WTC11 (cell line): Measurements from ENCODE around the gene TNIK. TPM values are rescaled to one million over a fixed set of nuclear protein-coding genes. Genes with fewer than 3 reads are reported as not detected.

Experiments
- ATAC-seq: fragments of 200-7000 bp; cut with Tn5 transposase; 2 replicates; pipeline ENCODE4 v1.10.0; 2021; ENCODE audit warnings: mild to moderate bottlenecking, moderate library complexity
- CTCF ChIA-PET: fragments of 300-600 bp; sonication (Branson Sonifier 250); formaldehyde crosslinking; loops from one replicate; lab custom pipeline; 2021; ENCODE audit warnings: antibody characterized with exemption; lab: Charles Lee
- POLR2A ChIA-PET: fragments of 350-600 bp; sonication (Branson Sonifier 250); formaldehyde crosslinking; loops from one replicate; lab custom pipeline; 2021; ENCODE audit warnings: antibody characterized with exemption; lab: Charles Lee
- DNase-seq: peaks from one replicate; pipeline ENCODE4 v3.0.0; 2021; ENCODE audit warnings: low spot score
- H3K27ac Mint-ChIP-seq: 2 replicates; pipeline ENCODE4 v1.8.0; 2021; ENCODE audit warnings: mixed read lengths
- H3K27me3 Mint-ChIP-seq: 2 replicates; pipeline ENCODE4 v1.8.0; 2021; ENCODE audit warnings: low read depth, mild to moderate bottlenecking, moderate library complexity, mixed read lengths
- H3K36me3 Mint-ChIP-seq: 2 replicates; pipeline ENCODE4 v1.8.0; 2021; ENCODE audit warnings: mixed read lengths
- H3K4me1 Mint-ChIP-seq: 2 replicates; pipeline ENCODE4 v1.8.0; 2022; ENCODE audit warnings: mixed read lengths
- H3K4me3 Mint-ChIP-seq: 2 replicates; pipeline ENCODE4 v1.8.0; 2021; ENCODE audit warnings: mild to moderate bottlenecking, moderate library complexity, mixed read lengths
- H3K9me3 Mint-ChIP-seq: 2 replicates; pipeline ENCODE4 v1.8.0; 2021; ENCODE audit warnings: mixed read lengths
- CREM ChIP-seq: sonication (generic); formaldehyde crosslinking; IDR thresholded peaks from 2 replicates; pipeline ENCODE4 v1.8.1; 2022; ENCODE audit warnings: mild to moderate bottlenecking, missing genetic modification reagents, moderate library complexity
- FOXJ3 ChIP-seq: sonication (generic); formaldehyde crosslinking; IDR thresholded peaks from 2 replicates; pipeline ENCODE4 v1.9.0; 2021; ENCODE audit warnings: missing genetic modification reagents, mild to moderate bottlenecking, borderline replicate concordance
- FOXK1 ChIP-seq: sonication (generic); formaldehyde crosslinking; IDR thresholded peaks from 2 replicates; pipeline ENCODE4 v1.8.0; 2022; ENCODE audit warnings: mild to moderate bottlenecking, moderate library complexity, missing genetic modification reagents
- MXD4 ChIP-seq: fragments of 250-450 bp; sonication (Bioruptor Pico); IDR thresholded peaks from 2 replicates; pipeline ENCODE4 v1.8.0; 2021; ENCODE audit warnings: mild to moderate bottlenecking, moderate library complexity, borderline replicate concordance
- SMAD3 ChIP-seq: sonication (generic); formaldehyde crosslinking; IDR thresholded peaks from 2 replicates; pipeline ENCODE4 v1.8.0; 2022; ENCODE audit warnings: missing genetic modification reagents, mild to moderate bottlenecking, borderline replicate concordance
- TCF7 ChIP-seq: sonication (generic); formaldehyde crosslinking; IDR thresholded peaks from 2 replicates; pipeline ENCODE4 v1.8.0; 2022; ENCODE audit warnings: mild to moderate bottlenecking, low read depth, missing genetic modification reagents, moderate library complexity
- ZBTB21 ChIP-seq: sonication (generic); formaldehyde crosslinking; IDR thresholded peaks from 2 replicates; pipeline ENCODE4 v1.8.1; 2023; ENCODE audit warnings: mild to moderate bottlenecking, missing genetic modification reagents, borderline replicate concordance
- ZNF263 ChIP-seq: sonication (generic); formaldehyde crosslinking; IDR thresholded peaks from 2 replicates; pipeline ENCODE4 v1.8.1; 2022; ENCODE audit warnings: low read depth, mild to moderate bottlenecking, moderate library complexity, missing genetic modification reagents
- total RNA-seq: library from RNA; stranded (reverse); gene quantifications from 3 replicates; pipeline ENCODE4 v1.2.3, GENCODE V29; 2021
- TF ChIP-seq, protein P1 (sequence below): sonication (generic); formaldehyde crosslinking; IDR thresholded peaks from 2 replicates; pipeline ENCODE4 v1.8.1; 2023; ENCODE audit warnings: mild to moderate bottlenecking, moderate library complexity, missing genetic modification reagents
- TF ChIP-seq, protein P2 (sequence below): sonication (generic); formaldehyde crosslinking; IDR thresholded peaks from 2 replicates; pipeline ENCODE4 v1.8.1; 2023; ENCODE audit warnings: mild to moderate bottlenecking, missing genetic modification reagents
- TF ChIP-seq, protein P3 (sequence below): sonication (generic); formaldehyde crosslinking; IDR thresholded peaks from 2 replicates; pipeline ENCODE4 v1.8.0; 2022; ENCODE audit warnings: mild to moderate bottlenecking, missing genetic modification reagents
- TF ChIP-seq, protein P4 (sequence below): sonication (generic); formaldehyde crosslinking; IDR thresholded peaks from 2 replicates; pipeline ENCODE4 v1.8.1; 2022; ENCODE audit warnings: mild to moderate bottlenecking, missing genetic modification reagents, moderate library complexity, borderline replicate concordance
- TF ChIP-seq, protein P5 (sequence below): fragments of 250-450 bp; sonication (Bioruptor Pico); IDR thresholded peaks from 2 replicates; pipeline ENCODE4 v1.9.0; 2021; ENCODE audit warnings: mild to moderate bottlenecking, borderline replicate concordance
- TF ChIP-seq, protein P6 (sequence below): sonication (generic); formaldehyde crosslinking; IDR thresholded peaks from 2 replicates; pipeline ENCODE4 v1.8.1; 2023; ENCODE audit warnings: mild to moderate bottlenecking, missing genetic modification reagents
- TF ChIP-seq, protein P7 (sequence below): sonication (generic); formaldehyde crosslinking; IDR thresholded peaks from 2 replicates; pipeline ENCODE4 v1.8.0; 2022; ENCODE audit warnings: mild to moderate bottlenecking, missing genetic modification reagents

Gene TNIK
- total RNA-seq, 1 experiment from 2014 or later = 50.3 TPM

DNA sequence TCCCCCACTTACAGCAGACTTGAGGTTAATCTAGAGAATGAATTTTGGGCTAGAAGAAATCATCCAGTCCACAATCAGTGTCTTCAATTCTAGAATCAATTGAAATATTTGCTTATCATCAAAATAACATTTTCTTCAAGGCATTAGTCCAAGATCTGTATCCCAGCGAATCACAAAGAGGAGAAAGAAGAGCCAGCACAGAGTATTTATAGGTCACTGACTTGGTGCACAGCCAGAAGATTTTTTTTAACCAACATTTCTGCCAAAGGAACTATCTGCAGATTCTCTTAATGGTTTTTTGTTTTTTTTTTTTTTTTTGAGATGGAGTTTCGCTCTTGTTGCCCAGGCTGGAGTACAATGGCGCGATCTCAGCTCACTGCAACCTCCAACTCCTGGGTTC is 178.2 kb downstream of the TNIK start:
- H3K27me3 Mint-ChIP-seq = no peaks in the 10 kb centered on the region; the same call in 1 of the 2 replicates
- H3K4me1 Mint-ChIP-seq = peaks cover 33% of the 10 kb centered on the region
- H3K9me3 Mint-ChIP-seq = no peaks in the 10 kb centered on the region
- ChIA-PET POLR2A (no interaction called here), CTCF (interaction anchor here (0.6 kb wide), 1 partner anchor 585 kb away, joined by 3 read pairs; no protein-coding TSS in a partner anchor)
- H3K36me3 Mint-ChIP-seq = no peaks in the 10 kb centered on the region
- no peak for DNase-seq
- peak overlapping the region; percentile 11; the same call in 1 of the 2 replicates for H3K27ac Mint-ChIP-seq
- H3K4me3 Mint-ChIP-seq = no peak overlapping the region
- ATAC-seq = no peak
- no peak for TF ChIP-seq MXD4 (CRISPR knock-in tag)
- TF ChIP-seq CREM = no peak
- TF ChIP-seq, protein P1, sequence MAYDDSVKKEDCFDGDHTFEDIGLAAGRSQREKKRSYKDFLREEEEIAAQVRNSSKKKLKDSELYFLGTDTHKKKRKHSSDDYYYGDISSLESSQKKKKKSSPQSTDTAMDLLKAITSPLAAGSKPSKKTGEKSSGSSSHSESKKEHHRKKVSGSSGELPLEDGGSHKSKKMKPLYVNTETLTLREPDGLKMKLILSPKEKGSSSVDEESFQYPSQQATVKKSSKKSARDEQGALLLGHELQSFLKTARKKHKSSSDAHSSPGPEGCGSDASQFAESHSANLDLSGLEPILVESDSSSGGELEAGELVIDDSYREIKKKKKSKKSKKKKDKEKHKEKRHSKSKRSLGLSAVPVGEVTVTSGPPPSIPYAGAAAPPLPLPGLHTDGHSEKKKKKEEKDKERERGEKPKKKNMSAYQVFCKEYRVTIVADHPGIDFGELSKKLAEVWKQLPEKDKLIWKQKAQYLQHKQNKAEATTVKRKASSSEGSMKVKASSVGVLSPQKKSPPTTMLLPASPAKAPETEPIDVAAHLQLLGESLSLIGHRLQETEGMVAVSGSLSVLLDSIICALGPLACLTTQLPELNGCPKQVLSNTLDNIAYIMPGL (CRISPR knock-in tag) = no peak
- TF ChIP-seq TCF7 (CRISPR knock-in tag) = no peak
- TF ChIP-seq, protein P2, sequence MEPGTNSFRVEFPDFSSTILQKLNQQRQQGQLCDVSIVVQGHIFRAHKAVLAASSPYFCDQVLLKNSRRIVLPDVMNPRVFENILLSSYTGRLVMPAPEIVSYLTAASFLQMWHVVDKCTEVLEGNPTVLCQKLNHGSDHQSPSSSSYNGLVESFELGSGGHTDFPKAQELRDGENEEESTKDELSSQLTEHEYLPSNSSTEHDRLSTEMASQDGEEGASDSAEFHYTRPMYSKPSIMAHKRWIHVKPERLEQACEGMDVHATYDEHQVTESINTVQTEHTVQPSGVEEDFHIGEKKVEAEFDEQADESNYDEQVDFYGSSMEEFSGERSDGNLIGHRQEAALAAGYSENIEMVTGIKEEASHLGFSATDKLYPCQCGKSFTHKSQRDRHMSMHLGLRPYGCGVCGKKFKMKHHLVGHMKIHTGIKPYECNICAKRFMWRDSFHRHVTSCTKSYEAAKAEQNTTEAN (CRISPR knock-in tag) = no peak
- TF ChIP-seq, protein P3, sequence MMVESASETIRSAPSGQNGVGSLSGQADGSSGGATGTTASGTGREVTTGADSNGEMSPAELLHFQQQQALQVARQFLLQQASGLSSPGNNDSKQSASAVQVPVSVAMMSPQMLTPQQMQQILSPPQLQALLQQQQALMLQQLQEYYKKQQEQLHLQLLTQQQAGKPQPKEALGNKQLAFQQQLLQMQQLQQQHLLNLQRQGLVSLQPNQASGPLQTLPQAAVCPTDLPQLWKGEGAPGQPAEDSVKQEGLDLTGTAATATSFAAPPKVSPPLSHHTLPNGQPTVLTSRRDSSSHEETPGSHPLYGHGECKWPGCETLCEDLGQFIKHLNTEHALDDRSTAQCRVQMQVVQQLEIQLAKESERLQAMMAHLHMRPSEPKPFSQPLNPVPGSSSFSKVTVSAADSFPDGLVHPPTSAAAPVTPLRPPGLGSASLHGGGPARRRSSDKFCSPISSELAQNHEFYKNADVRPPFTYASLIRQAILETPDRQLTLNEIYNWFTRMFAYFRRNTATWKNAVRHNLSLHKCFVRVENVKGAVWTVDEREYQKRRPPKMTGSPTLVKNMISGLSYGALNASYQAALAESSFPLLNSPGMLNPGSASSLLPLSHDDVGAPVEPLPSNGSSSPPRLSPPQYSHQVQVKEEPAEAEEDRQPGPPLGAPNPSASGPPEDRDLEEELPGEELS (CRISPR knock-in tag) = no peak
- TF ChIP-seq SMAD3 = no peak
- TF ChIP-seq, protein P4, sequence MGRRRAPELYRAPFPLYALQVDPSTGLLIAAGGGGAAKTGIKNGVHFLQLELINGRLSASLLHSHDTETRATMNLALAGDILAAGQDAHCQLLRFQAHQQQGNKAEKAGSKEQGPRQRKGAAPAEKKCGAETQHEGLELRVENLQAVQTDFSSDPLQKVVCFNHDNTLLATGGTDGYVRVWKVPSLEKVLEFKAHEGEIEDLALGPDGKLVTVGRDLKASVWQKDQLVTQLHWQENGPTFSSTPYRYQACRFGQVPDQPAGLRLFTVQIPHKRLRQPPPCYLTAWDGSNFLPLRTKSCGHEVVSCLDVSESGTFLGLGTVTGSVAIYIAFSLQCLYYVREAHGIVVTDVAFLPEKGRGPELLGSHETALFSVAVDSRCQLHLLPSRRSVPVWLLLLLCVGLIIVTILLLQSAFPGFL (CRISPR knock-in tag) = no peak
- TF ChIP-seq, protein P5, sequence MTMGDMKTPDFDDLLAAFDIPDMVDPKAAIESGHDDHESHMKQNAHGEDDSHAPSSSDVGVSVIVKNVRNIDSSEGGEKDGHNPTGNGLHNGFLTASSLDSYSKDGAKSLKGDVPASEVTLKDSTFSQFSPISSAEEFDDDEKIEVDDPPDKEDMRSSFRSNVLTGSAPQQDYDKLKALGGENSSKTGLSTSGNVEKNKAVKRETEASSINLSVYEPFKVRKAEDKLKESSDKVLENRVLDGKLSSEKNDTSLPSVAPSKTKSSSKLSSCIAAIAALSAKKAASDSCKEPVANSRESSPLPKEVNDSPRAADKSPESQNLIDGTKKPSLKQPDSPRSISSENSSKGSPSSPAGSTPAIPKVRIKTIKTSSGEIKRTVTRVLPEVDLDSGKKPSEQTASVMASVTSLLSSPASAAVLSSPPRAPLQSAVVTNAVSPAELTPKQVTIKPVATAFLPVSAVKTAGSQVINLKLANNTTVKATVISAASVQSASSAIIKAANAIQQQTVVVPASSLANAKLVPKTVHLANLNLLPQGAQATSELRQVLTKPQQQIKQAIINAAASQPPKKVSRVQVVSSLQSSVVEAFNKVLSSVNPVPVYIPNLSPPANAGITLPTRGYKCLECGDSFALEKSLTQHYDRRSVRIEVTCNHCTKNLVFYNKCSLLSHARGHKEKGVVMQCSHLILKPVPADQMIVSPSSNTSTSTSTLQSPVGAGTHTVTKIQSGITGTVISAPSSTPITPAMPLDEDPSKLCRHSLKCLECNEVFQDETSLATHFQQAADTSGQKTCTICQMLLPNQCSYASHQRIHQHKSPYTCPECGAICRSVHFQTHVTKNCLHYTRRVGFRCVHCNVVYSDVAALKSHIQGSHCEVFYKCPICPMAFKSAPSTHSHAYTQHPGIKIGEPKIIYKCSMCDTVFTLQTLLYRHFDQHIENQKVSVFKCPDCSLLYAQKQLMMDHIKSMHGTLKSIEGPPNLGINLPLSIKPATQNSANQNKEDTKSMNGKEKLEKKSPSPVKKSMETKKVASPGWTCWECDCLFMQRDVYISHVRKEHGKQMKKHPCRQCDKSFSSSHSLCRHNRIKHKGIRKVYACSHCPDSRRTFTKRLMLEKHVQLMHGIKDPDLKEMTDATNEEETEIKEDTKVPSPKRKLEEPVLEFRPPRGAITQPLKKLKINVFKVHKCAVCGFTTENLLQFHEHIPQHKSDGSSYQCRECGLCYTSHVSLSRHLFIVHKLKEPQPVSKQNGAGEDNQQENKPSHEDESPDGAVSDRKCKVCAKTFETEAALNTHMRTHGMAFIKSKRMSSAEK = no peak
- no peak for TF ChIP-seq FOXJ3 (CRISPR knock-in tag)
- no peak for TF ChIP-seq ZBTB21 (CRISPR knock-in tag)
- TF ChIP-seq, protein P6, sequence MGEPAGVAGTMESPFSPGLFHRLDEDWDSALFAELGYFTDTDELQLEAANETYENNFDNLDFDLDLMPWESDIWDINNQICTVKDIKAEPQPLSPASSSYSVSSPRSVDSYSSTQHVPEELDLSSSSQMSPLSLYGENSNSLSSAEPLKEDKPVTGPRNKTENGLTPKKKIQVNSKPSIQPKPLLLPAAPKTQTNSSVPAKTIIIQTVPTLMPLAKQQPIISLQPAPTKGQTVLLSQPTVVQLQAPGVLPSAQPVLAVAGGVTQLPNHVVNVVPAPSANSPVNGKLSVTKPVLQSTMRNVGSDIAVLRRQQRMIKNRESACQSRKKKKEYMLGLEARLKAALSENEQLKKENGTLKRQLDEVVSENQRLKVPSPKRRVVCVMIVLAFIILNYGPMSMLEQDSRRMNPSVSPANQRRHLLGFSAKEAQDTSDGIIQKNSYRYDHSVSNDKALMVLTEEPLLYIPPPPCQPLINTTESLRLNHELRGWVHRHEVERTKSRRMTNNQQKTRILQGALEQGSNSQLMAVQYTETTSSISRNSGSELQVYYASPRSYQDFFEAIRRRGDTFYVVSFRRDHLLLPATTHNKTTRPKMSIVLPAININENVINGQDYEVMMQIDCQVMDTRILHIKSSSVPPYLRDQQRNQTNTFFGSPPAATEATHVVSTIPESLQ (CRISPR knock-in tag) = no peak
- TF ChIP-seq ZNF263 (CRISPR knock-in tag) = no peak
- TF ChIP-seq, protein P7, sequence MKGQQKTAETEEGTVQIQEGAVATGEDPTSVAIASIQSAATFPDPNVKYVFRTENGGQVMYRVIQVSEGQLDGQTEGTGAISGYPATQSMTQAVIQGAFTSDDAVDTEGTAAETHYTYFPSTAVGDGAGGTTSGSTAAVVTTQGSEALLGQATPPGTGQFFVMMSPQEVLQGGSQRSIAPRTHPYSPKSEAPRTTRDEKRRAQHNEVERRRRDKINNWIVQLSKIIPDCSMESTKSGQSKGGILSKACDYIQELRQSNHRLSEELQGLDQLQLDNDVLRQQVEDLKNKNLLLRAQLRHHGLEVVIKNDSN (CRISPR knock-in tag) = no peak
- TF ChIP-seq FOXK1 (CRISPR knock-in tag) = no peak
- TF ChIP-seq, all 79 proteins: peak for 0
